Activated CD8-positive, alpha-beta memory T cell treated with anti-CD3 and anti-CD28 coated beads for 48 hours (primary cell): ENCODE measurements around the gene ZNF800.
"Not testable (repeated sequence)": the region's sequence is repeated elsewhere in the genome, so short reads cannot be mapped to it uniquely, and the experiment has no call there.

Experiments used
- DNase-seq, 3 experiments: peaks; one replicate each; pipeline ENCODE4 v3.0.0-alpha.2; 2020; ENCODE audit warnings: low read depth in 2 of 3, low spot score in 2 of 3

Gene ZNF800

GRCh38 chr7:127392566-127393367, at the start of gene ZNF800:
Gene ZNF800 (minus strand): TSS chr7:127392708. CDS start chr7:127391557, 1,151 bp downstream.
- DNase-seq, result peak; percentile 42 to 80 (median 79)

GRCh38 chr7:127440206-127440605, 47.7 kb upstream of the ZNF800 start:
- no peak for DNase-seq

- DNase-seq, result no peak
Measured at GRCh38 chr7:127438836-127439235, 46.3 kb upstream of the ZNF800 start.

- DNase-seq, result no peak
Measured at GRCh38 chr7:127437837-127438236, 45.3 kb upstream of the ZNF800 start.

GRCh38 chr7:127437241-127437640, 44.7 kb upstream of the ZNF800 start:
- DNase-seq, result no peak

GRCh38 chr7:127429281-127429680, 36.8 kb upstream of the ZNF800 start:
- DNase-seq, result not testable (repeated sequence)

- DNase-seq, result no peak
Measured at GRCh38 chr7:127419196-127419595, 26.7 kb upstream of the ZNF800 start.

GRCh38 chr7:127418459-127418858, 26.0 kb upstream of the ZNF800 start:
- DNase-seq, result no peak

- no peak for DNase-seq
Measured at GRCh38 chr7:127417346-127417745, 24.8 kb upstream of the ZNF800 start.

- no peak for DNase-seq
Measured at GRCh38 chr7:127415060-127415742, 22.7 kb upstream of the ZNF800 start.

- no peak for DNase-seq
Measured at GRCh38 chr7:127413962-127414361, 21.5 kb upstream of the ZNF800 start.

- no peak for DNase-seq
Measured at GRCh38 chr7:127413326-127413725, 20.8 kb upstream of the ZNF800 start.

- DNase-seq, result no peak
Measured at GRCh38 chr7:127411176-127411575, 18.7 kb upstream of the ZNF800 start.

GRCh38 chr7:127409629-127410028, 17.1 kb upstream of the ZNF800 start:
- DNase-seq, result no peak

- no peak for DNase-seq
Measured at GRCh38 chr7:127404286-127405072, 12.0 kb upstream of the ZNF800 start.

GRCh38 chr7:127396184-127396583, 3.7 kb upstream of the ZNF800 start:
- no peak for DNase-seq

- DNase-seq, result not testable (repeated sequence)
Measured at GRCh38 chr7:127395104-127395503, 2.6 kb upstream of the ZNF800 start.

- no peak for DNase-seq
Measured at GRCh38 chr7:127393368-127394058, 1.0 kb upstream of the ZNF800 start.

GRCh38 chr7:127392182-127392565, 334 bp downstream of the ZNF800 start:
- peak; percentile 41 to 52 (median 48) for DNase-seq

GRCh38 chr7:127391591-127392181, 822 bp downstream of the ZNF800 start:
- peak; percentile 14 to 32 (median 31) for DNase-seq
